NCI-H1092 (cell line): ENCODE results near the gene DYNC1H1.
A peak's percentile ranks its signal among the peaks of the same experiment; 100 is the strongest.

Source experiments
- DNase-seq: peaks from one replicate; lab custom pipeline; 2025; lab: John Stamatoyannopoulos, UW

DYNC1H1 gene

DNA sequence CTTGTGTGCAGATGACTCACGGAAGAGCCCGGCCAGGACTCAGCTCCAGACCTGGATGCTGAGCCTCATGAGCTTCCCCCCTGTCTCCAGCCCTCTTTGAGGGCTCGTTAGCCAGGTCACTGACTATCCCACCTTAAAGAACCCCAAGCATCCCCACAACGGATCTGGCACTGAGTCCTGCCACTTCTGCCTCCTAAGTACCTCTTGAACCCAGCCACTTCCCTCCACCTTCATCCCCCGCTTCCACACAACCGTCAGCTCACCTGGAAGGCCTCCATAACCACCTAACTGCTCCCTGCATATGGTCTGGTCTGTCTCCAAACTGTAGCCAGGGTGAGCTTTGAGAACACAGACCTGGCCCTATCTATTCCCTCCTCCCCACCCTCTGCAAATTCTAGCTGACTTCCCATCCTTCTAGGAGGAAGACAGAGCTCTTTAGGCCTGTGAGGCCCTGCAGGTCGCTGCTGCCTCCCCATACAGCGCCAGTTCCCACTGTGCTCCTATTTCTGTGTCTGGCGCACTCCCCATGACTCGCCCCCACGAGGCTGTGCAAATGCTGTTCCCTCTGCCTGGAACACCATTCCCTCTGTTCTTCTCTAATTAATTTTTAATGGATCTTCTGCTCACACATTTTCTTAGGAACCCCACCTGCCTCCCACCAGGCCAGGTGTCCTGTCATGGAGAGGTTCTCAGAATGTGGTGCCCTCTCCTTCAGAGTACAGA lies 125.4 kb downstream of the DYNC1H1 start:
- no peak for DNase-seq

DNA sequence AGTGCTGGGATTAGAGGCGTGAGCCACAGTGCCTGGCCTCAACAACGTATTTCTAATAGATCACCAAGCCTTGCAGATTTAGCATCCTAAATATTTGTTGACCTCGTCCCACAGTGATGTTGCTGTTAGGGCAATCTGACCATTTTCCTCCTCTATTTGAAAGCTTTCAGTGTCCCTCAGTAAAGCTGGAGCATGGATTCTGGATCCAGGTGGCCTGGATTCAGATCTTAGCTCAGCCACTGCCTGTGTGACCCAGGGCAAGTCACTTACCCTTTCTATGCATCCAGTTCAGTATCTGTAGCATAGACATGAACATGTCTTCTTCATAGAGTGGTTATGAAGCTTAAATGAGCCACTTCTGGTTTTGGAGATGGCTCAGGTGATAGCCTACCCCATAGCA lies 126.3 kb downstream of the DYNC1H1 start:
- DNase-seq: no peak

DNA sequence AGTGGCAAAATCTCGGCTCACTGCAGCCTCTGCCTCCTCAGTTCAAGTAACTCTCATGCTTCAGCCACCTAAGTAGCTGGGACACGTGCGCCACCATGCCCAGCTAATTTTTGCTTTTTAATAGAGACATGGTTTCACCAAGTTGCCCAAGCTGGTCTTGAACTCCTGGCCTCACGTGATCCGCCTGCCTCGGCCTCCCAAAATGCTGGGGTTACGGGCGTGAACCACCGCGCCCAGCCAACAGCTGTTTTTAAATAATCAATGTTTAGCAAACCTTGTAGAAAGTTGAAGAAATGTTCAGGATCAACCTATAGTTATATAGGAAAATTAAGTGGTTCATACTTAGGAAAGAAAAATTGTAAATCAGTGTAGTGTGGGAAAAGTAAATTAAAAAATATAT lies 128.4 kb downstream of the DYNC1H1 start:
- DNase-seq: no peak

DNA sequence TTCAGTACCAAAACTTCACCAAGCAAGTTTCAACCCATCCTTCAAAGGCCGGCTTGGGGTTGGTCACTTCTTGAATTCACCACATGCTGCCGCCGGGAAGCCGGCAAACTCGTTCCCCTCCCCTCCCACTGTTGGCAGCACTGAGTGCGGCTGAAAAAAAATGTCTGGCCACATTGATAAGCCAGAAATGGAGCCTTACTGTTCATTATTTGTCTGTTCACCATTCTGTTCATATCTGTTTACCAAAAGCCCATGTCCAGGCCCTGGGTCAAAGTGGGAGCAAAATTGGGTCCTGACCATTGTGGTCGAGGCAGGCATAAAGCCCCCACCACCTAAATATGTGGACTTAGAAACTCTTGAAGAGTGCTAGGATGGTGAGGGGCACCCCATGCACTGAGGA lies 129.7 kb downstream of the DYNC1H1 start:
- no peak for DNase-seq

DNA sequence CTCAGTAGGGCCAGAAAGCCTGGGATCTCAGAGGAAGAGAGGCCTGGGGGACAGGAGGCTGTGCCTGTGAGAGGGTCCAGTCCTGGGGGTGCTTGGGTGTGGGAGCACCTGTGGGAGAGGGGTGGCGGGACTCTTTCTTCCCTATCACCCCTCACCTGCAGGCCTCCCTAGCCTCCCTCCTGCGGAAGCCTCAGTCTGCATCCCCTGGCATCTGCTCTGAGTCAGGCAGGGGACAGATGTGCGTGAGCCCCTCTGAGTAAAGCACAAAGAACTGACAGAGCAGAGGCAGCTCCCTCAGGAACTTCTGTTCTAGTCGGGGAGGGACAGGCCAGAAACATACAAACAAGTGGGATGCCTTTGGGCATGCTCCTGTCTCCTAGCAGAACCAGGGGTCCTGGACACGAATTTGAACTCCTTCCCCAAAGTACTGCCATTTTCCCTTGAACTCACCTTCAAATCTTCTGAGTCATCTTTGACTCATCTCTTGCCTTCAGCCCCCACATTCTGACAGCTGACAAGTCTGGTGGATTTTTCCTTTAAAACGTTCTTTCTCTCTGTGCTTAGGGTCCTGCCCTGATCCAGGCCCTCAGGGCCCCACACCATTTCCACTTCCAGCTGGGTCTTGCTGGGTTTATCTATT lies 131.0 kb downstream of the DYNC1H1 start:
- no peak for DNase-seq

DNA sequence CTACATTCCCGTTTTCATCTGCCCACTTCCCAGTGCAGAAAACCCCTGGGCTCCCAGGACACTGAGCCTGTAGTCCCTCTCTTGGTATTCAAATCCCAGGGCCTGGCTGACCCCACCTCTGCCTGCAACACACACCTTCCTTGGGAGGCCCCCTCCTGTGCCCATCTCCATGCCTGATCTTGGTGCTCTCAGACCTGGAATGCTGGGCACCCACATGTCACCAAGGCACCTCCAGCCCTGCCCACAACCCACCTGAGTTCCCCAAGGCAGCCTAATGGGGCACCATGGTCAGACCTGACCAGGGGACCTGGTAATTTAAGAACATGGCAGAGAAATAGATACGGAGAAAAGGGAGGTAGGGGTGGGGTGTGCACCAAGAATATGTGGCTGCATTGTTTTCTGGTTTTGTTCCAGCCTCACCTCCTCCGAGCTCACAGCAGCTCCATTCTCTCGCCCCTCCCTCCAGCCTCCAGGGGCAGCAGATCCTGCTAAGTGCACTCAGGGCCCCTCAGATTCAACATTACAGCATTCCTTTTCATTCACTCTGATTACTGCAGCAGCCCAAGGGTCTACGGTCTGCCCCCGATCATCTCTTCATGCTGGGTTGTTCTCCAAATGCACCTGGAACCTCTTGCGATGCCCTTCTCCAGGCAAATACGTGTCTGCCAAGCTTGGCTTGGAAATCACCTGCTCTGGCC lies 131.6 kb downstream of the DYNC1H1 start:
- DNase-seq: no peak

DNA sequence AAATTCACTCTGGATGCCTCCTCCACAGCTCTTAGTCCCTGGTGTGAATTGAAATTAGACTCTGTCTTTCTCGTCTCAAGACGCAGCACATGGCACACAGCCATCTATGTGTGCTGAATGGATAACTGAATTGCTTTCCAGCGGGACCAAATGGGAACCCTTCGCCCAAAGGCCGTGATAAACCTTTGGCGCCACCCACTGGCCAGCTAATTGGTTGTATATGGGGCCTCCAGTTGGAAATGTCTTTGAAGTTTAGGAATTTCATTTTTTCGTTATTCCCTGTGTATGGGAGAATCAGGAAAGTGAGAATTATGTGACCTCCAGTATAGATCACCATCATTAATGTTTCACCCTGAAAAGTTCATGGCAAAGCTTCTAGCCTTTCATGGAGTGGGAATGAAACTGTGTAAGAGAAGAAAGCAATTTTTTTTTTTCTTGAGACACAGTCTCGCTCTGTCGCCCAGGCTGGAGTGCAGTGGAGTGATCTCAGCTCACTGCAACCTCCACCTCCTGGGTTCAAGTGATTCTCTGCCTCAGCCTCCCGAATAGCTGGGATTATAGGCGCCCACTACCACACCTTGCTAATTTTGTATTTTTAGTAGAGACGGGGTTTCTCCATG lies 132.3 kb downstream of the DYNC1H1 start:
- DNase-seq: peak; percentile 69

DNA sequence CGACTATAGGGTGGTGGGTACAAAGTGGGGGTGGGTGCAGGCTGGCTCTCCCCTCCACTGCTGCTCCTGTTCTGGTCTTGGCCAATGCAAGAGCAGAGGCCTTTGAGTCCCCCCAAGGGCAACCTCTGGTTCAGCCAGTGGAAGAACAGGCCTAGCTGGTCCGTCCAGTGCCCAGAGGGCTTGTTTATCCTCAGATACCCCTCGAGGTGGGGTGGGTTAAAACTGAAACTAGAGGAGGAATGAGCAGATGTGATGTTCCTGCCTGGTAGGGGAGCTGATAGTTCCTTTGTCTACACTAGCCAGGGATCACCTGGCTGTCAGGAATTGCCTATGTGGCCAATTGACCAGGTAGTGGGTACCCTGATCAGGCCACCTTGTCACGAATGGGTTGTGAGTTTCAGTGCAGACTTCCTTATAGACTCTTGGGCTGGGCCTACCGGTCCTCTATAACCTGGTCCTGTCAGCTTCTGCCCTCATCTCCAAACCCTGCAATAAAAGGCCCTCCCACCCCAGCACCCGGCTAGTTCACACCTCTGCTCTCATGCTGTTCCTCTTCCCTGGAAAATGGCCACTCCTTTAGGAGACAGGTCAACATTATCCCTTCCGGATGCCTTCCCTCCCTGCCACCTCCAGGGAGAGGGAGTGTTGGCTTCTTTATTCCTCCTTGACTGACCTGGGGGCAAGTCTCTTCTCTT lies 133.2 kb downstream of the DYNC1H1 start:
- no peak for DNase-seq

DNA sequence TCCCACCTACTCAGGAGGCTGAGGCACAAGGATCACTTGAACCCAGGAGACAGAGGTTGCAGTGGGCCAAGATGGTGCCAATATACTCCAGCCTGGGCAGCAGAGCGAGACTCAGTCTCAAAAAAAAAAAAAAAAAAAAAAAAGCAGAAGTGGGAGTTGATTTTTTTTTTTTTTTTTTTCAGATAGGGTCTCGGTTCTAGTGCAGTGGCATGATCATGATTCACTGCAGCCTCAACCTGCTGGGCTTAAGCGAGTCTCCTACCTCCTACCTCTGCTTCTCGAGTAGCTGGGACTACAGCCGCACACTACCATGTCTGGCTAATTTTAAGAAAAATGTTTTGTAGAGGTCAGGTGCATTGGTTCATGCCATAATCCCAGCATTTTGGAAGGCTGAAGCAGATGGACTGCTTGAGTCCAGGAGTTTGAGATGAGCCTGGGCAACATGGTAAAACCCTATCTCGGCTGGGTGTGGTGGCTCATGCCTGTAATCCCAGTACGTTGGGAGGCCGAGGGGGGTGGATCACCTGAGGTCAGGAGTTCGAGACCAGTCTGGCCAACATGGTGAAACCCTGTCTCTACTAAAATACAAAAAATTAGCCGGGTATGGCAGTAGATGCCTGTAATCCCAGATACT lies 138.8 kb downstream of the DYNC1H1 start:
- DNase-seq: no peak

DNA sequence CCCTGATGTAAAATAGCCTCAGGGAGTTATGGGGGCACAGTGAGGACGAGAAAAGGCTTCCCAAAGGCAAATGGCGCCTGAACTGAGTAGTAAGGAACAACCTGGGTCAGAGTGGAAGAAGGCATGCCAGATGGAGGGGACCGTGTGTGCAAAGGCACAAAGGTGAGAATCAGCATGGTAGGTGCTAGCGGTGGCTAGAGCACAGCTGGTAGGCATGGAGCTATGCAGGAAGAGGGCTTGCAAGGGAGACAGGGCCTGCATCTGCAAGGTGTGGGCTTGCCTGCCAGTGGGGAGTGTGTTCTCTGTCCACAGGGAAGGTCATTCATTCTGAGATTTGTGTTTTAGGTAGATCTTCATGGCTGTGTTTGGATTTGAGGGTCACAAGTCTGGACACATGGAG lies 141.0 kb downstream of the DYNC1H1 start:
- DNase-seq: no peak
